ENCODE data around the gene HLA-G. TPM values are rescaled to one million over a fixed set of nuclear protein-coding genes. Genes with fewer than 3 reads are reported as not detected.

The HLA-G gene
- total RNA-seq, 1 donor from 2014 or later, result not detected

DNA sequence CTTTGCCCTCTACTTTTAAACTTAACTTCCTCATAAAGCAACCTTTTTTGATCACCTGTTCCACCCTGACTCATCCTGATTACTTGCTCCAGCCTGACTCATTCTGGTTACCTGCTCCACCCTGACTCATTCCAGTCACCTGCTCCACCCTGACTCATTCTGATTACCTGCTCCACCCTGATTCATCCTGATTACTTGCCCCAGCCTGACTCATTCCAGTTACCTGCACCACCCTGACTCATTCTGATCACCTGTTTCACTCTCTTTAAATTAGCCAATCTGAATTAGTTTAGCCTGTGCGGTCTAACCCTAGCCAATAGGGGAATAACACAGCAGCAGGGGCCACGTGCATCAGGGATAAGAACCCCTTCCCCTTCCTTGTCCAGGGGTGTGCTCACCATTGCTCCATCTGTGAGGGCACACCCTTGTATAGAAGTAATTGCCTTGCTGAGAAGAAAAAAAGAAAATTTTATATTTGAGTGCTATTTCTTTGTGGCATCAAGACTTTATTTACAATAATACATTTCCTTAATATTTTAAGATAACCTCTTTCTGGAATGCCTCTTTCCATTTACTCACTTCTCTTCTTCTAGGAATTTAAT lies 17.9 kb downstream of the HLA-G start:
- no peak overlapping the region for H3K4me2 ChIP-seq
- no peak for TF ChIP-seq EZH2phosphoT487 (IDR thresholded peaks at IDR 0.05)
- TF ChIP-seq, protein P1, sequence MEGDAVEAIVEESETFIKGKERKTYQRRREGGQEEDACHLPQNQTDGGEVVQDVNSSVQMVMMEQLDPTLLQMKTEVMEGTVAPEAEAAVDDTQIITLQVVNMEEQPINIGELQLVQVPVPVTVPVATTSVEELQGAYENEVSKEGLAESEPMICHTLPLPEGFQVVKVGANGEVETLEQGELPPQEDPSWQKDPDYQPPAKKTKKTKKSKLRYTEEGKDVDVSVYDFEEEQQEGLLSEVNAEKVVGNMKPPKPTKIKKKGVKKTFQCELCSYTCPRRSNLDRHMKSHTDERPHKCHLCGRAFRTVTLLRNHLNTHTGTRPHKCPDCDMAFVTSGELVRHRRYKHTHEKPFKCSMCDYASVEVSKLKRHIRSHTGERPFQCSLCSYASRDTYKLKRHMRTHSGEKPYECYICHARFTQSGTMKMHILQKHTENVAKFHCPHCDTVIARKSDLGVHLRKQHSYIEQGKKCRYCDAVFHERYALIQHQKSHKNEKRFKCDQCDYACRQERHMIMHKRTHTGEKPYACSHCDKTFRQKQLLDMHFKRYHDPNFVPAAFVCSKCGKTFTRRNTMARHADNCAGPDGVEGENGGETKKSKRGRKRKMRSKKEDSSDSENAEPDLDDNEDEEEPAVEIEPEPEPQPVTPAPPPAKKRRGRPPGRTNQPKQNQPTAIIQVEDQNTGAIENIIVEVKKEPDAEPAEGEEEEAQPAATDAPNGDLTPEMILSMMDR (IDR thresholded peaks at IDR 0.05), result no peak
- TF ChIP-seq EZH2 (IDR thresholded peaks at IDR 0.05), result no peak
- H3K36me3 ChIP-seq, result no peaks in the 10 kb centered on the region
- H3K36me3 Mint-ChIP-seq, result no peaks in the 10 kb centered on the region
- no peak overlapping the region for H2AFZ ChIP-seq (replicated peaks)
- H3K9ac ChIP-seq, result no peak overlapping the region
- H3K27me3 ChIP-seq, result peaks cover 17% of the 10 kb centered on the region
- no peaks in the 10 kb centered on the region for H3K9me3 ChIP-seq (ENCODE audit: low read depth)
- no peaks in the 10 kb centered on the region for H4K20me1 ChIP-seq (ENCODE audit: low read depth)
- H3K9me3 Mint-ChIP-seq, result no peaks in the 10 kb centered on the region
- H3K27ac Mint-ChIP-seq, result no peak overlapping the region
- H3K4me3 ChIP-seq, result no peak overlapping the region
- no peak overlapping the region for H3K27ac ChIP-seq
- H3K4me3 Mint-ChIP-seq, result no peak overlapping the region
- H3K79me2 ChIP-seq (ENCODE audit: low read depth), result no peaks in the 10 kb centered on the region
- peaks cover 10% of the 10 kb centered on the region for H3K27me3 Mint-ChIP-seq (ENCODE audit: insufficient read depth, low read depth)
- DNase-seq (ENCODE audit: low spot score), result no peak
- no peaks in the 10 kb centered on the region for H3F3A ChIP-seq (ENCODE audit: low read depth)
- H3K4me1 ChIP-seq, result no peaks in the 10 kb centered on the region
- no peaks in the 10 kb centered on the region for H3K4me1 Mint-ChIP-seq

DNA sequence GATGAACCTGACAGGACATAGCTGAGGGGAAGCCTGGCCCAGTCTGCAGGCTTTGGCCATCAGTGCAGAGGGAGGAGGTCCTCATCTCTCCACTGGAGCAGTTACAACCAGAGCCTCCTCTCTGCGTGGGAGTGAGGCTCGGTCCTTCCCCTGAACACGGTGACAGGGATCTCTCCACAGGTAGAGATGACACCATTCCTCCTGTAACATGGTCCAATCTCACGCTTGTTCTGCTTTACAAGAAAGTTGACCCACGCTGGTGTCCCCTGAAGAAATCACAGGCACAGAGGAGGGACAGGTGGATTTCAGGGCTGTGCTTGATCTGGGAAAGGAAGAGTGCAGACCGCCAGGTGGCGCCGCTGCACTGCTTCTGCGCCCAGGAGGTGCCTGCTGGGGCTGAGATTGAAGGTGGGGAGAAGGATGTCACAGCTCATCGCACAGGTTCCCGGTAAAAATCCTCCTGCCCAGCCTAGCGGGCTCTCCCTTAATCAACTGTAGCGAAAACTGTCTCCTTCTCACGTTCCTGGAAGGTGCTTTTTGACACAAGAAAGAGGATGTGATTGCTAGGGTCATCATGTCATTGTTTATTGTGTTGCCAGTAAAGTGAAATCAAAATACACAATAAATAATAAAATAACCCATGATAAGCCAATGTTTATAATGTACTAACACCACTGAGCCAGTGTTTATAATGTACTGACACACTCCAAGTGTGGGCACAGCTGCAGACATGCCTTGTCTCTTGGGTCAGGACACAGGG lies 20.4 kb downstream of the HLA-G start:
- no peaks in the 10 kb centered on the region for H3K4me1 ChIP-seq
- no peaks in the 10 kb centered on the region for H3K36me3 ChIP-seq
- Mint-ChIP-seq H3K27ac (peak overlapping the region; percentile 62), H3K36me3 (no peaks in the 10 kb centered on the region), H3K4me3 (no peak overlapping the region), H3K4me1 (no peaks in the 10 kb centered on the region), H3K27me3 (ENCODE audit: insufficient read depth, low read depth) (peaks cover 7% of the 10 kb centered on the region), H3K9me3 (no peaks in the 10 kb centered on the region)
- peak; percentile 87 for DNase-seq (ENCODE audit: low spot score)
- no peaks in the 10 kb centered on the region for H3K79me2 ChIP-seq (ENCODE audit: low read depth)
- no peak overlapping the region for H3K9ac ChIP-seq
- H3K4me3 ChIP-seq, result no peak overlapping the region
- no peaks in the 10 kb centered on the region for H4K20me1 ChIP-seq (ENCODE audit: low read depth)
- no peaks in the 10 kb centered on the region for H3F3A ChIP-seq (ENCODE audit: low read depth)
- no peaks in the 10 kb centered on the region for H3K9me3 ChIP-seq (ENCODE audit: low read depth)
- no peak overlapping the region for H3K4me2 ChIP-seq
- H3K27ac ChIP-seq, result no peak overlapping the region
- H3K27me3 ChIP-seq, result peaks cover 17% of the 10 kb centered on the region
- TF ChIP-seq EZH2 (IDR thresholded peaks at IDR 0.05) (no peak), EZH2phosphoT487 (IDR thresholded peaks at IDR 0.05) (no peak)
- TF ChIP-seq, protein P1 (IDR thresholded peaks at IDR 0.05), result peak; percentile 96
- peak overlapping the region; percentile 44 for H2AFZ ChIP-seq (replicated peaks)

DNA sequence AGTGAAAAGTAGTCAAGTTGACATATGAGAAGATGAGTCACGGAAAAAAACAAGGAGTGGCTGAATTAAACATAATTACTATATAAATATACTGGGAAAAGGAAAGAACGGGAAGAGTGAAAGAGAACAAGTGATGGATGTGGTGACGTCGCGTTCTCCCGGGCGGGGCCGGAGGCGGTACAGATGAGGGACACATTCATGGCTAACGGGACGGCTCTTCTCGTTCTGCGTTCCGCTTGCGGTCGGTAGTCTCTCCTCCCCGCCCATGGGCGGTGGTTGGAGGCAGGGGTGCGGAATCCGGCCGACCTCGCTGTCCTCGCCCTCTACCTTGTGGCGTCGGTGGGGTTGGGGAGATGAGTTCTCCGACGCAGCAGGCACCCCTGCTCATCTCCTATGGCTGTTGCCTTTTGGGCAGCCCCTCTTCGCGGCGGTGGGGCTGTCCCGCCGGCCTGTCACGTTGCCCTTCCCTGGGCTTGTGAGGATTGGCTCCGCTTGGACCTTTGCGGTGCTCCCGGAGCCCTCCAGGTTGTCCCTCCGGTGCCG lies 22.5 kb downstream of the HLA-G start:
- Histone ChIP-seq H3K9ac (no peak overlapping the region), H3K27ac (no peak overlapping the region), H3K4me1 (no peaks in the 10 kb centered on the region), H3K27me3 (peaks cover 18% of the 10 kb centered on the region), H3F3A (ENCODE audit: low read depth) (no peaks in the 10 kb centered on the region), H3K4me3 (no peak overlapping the region), H3K36me3 (no peaks in the 10 kb centered on the region), H3K9me3 (ENCODE audit: low read depth) (no peaks in the 10 kb centered on the region), H3K79me2 (ENCODE audit: low read depth) (no peaks in the 10 kb centered on the region), H3K4me2 (no peak overlapping the region), H2AFZ (replicated peaks) (no peak overlapping the region), H4K20me1 (ENCODE audit: low read depth) (no peaks in the 10 kb centered on the region)
- H3K27me3 Mint-ChIP-seq (ENCODE audit: insufficient read depth, low read depth), result peaks cover 5% of the 10 kb centered on the region
- no peak for DNase-seq (ENCODE audit: low spot score)
- H3K4me1 Mint-ChIP-seq, result no peaks in the 10 kb centered on the region
- no peak overlapping the region for H3K4me3 Mint-ChIP-seq
- TF ChIP-seq, protein P1 (IDR thresholded peaks at IDR 0.05), result no peak
- TF ChIP-seq EZH2 (IDR thresholded peaks at IDR 0.05) (no peak), EZH2phosphoT487 (IDR thresholded peaks at IDR 0.05) (no peak)
- no peaks in the 10 kb centered on the region for H3K36me3 Mint-ChIP-seq
- no peak overlapping the region for H3K27ac Mint-ChIP-seq
- H3K9me3 Mint-ChIP-seq, result no peaks in the 10 kb centered on the region

All from neural progenitor cell (in vitro differentiated cells).